ENCODE measurements around the gene EGFR.

EGFR gene

GRCh38 chr7:55185321-55185802 is 166.5 kb downstream of the EGFR start:
- no peak for DNase-seq (ENCODE audit: low spot score in 2 of 2)
- in situ Hi-C loops (cut with MboI; ENCODE audit: low sequenced_read_pairs): no loop called here
- no peaks in the 10 kb centered on the region for H3K4me1 ChIP-seq

GRCh38 chr7:55185941-55186609 is 167.3 kb downstream of the EGFR start:
- Histone ChIP-seq H3K27me3 (ENCODE audit: low read depth) (no peaks in the 10 kb centered on the region), H3K4me3 (no peak overlapping the region), H3K4me1 (no peaks in the 10 kb centered on the region), H3K9me3 (no peaks in the 10 kb centered on the region), H3K36me3 (replicated peaks) (no peaks in the 10 kb centered on the region)
- in situ Hi-C loops (cut with MboI; ENCODE audit: low sequenced_read_pairs): no loop called here
- no peak for DNase-seq (ENCODE audit: low spot score in 2 of 2)

More at GRCh38 chr7:55185321-55185802, 166.5 kb downstream of the EGFR start:
- Histone ChIP-seq H3K4me3 (no peak overlapping the region), H3K27me3 (ENCODE audit: low read depth) (no peaks in the 10 kb centered on the region), H3K36me3 (replicated peaks) (no peaks in the 10 kb centered on the region), H3K9me3 (no peaks in the 10 kb centered on the region)

DNA sequence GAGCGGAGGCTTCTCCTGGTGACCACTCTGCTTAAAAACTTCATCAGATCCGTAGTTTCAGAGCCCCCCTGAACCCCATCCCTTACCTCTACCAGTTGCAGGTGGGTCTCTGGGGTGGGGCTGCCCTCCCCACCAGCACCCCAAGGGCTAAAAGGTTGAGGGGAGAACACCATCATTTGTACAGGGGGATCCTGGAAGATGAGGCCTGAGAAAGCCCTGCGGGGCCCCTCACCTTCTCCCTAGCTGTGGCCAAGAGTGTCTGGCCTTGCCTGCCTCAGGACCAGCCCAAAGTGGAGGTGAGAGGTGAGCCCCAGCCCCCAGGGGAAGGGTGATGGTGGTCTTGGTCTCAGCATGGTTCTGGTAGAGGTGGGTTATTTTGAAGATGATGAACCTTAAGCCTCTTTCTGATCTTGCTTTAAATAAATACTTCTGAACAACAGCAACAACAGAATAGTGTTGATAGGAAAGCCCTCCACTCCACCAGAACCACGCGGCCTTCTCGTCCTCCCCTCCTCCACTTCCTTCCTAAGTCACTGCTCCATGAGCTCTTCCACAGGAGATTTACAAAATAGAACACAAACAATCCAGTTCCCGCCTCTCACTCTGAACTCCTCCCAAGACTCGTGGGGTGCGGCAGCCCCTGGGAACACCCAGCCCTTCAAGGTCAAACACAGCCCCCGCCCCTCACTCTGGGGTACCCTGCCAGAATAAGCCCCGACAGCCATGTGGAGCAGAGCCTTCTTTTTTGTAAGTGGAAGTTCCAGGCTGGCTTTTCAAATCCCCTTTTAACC is 169.1 kb downstream of the EGFR start:
- no peaks in the 10 kb centered on the region for H3K36me3 ChIP-seq (replicated peaks)

DNA sequence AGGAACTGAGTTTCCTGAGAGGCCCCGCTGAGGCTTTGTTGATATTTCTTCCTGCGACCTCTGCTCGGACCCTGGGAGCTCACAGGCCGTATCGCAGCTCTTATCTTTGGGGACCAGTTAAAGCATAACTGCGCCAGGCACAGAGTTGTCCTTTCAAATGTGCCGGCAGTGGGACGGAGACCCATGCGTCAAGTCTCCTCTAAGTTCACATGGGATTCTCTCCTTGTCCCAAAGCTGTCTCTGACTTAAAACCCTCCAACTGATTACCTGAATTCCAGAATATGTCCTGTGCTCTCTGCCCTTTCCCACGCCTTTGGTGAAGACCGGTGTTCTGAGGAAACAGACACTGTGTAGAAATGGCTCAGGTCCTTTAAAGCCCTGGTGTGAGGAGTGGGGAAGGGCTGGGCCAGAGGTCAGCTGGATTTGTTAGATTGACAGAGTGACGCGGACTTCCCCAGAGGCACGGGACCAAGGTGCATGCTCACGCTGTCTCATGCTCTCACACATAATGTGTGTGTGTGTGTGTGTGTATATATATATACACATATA is 169.8 kb downstream of the EGFR start:
- Histone ChIP-seq H3K9me3 (no peaks in the 10 kb centered on the region), H3K27me3 (ENCODE audit: low read depth) (no peaks in the 10 kb centered on the region), H3K4me3 (no peak overlapping the region), H3K36me3 (replicated peaks) (no peaks in the 10 kb centered on the region), H3K4me1 (no peaks in the 10 kb centered on the region)
- DNase-seq (ENCODE audit: low spot score in 2 of 2): no peak
- in situ Hi-C loops (cut with MboI; ENCODE audit: low sequenced_read_pairs): no loop called here

More for the DNA sequence above, 169.1 kb downstream of the EGFR start:
- no peaks in the 10 kb centered on the region for H3K27me3 ChIP-seq (ENCODE audit: low read depth)
- no peak for DNase-seq (ENCODE audit: low spot score in 2 of 2)
- no peak overlapping the region for H3K4me3 ChIP-seq
- in situ Hi-C loops (cut with MboI; ENCODE audit: low sequenced_read_pairs): no loop called here
- no peaks in the 10 kb centered on the region for H3K9me3 ChIP-seq
- H3K4me1 ChIP-seq: no peaks in the 10 kb centered on the region

GRCh38 chr7:55189146-55189766 is 170.4 kb downstream of the EGFR start:
- in situ Hi-C loops (cut with MboI; ENCODE audit: low sequenced_read_pairs): no loop called here
- no peaks in the 10 kb centered on the region for H3K4me1 ChIP-seq
- H3K4me3 ChIP-seq: no peak overlapping the region
- no peak for DNase-seq (ENCODE audit: low spot score in 2 of 2)
- H3K27me3 ChIP-seq (ENCODE audit: low read depth): no peaks in the 10 kb centered on the region
- H3K36me3 ChIP-seq (replicated peaks): no peaks in the 10 kb centered on the region
- no peaks in the 10 kb centered on the region for H3K9me3 ChIP-seq

DNA sequence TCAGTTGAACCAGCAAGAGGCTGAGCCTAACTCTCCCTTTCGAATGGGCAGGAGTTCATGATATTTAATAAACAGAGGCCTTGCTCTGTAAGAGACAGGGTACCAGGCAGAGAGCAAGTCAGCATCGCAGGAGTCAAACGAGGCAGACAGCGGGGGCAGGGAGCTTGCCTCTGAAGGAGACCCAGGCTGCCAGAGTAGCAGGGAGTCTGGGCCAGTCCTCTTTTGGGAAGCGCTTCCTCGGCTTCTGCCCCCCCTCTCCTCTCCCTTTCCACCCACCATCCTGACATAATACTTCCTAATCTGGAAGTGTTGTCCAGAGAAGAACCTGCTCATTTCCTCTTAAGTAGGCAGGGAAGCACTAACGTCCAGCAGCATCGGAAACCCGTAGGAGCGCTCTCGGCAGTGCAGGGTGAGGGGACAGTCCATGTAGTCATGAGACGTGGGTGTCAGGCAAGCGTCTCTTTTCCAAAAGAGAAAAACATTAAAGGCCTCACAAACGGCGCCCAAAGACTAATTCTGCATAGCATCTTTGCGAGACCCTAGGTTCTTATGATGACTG is 171.1 kb downstream of the EGFR start:
- Histone ChIP-seq H3K4me1 (no peaks in the 10 kb centered on the region), H3K27me3 (ENCODE audit: low read depth) (no peaks in the 10 kb centered on the region), H3K9me3 (no peaks in the 10 kb centered on the region), H3K36me3 (replicated peaks) (no peaks in the 10 kb centered on the region), H3K4me3 (no peak overlapping the region)
- in situ Hi-C loops (cut with MboI; ENCODE audit: low sequenced_read_pairs): no loop called here
- no peak for DNase-seq (ENCODE audit: low spot score in 2 of 2)

DNA sequence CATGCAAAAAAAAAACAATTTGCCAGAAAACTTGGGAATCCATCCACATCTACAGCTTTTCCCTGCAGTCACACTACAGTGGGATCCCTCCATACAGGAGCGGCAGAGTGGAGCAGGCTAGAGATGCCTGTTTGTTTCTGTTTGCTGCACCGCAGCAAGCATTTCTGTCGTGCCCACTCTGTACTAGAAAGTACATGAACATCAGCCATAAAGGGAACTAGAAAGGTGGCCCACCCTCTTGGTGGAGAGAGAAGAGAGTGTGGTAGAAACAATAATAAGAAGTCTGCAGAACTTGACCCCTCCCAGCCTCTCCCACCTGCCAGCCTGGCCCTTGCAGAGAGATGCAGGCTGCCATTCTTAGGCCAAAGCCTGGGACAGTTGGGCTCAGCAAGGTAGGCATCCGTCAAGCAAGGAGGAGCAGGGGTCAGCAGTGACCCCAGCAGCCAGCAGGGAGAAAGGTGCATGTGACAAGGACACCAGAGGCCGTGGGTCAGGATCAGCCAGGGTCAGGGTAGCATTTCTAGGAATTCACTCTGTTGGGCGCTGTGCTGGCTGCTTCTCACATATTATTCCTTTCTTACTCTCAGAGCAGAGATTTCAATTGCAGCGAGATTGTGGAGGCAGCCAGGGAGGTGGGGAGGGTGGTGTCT is 171.8 kb downstream of the EGFR start:
- in situ Hi-C loops (cut with MboI; ENCODE audit: low sequenced_read_pairs): no loop called here
- Histone ChIP-seq H3K27me3 (ENCODE audit: low read depth) (no peaks in the 10 kb centered on the region), H3K4me3 (no peak overlapping the region), H3K9me3 (no peaks in the 10 kb centered on the region), H3K4me1 (no peaks in the 10 kb centered on the region), H3K36me3 (replicated peaks) (no peaks in the 10 kb centered on the region)
- DNase-seq (ENCODE audit: low spot score in 2 of 2): no peak

DNA sequence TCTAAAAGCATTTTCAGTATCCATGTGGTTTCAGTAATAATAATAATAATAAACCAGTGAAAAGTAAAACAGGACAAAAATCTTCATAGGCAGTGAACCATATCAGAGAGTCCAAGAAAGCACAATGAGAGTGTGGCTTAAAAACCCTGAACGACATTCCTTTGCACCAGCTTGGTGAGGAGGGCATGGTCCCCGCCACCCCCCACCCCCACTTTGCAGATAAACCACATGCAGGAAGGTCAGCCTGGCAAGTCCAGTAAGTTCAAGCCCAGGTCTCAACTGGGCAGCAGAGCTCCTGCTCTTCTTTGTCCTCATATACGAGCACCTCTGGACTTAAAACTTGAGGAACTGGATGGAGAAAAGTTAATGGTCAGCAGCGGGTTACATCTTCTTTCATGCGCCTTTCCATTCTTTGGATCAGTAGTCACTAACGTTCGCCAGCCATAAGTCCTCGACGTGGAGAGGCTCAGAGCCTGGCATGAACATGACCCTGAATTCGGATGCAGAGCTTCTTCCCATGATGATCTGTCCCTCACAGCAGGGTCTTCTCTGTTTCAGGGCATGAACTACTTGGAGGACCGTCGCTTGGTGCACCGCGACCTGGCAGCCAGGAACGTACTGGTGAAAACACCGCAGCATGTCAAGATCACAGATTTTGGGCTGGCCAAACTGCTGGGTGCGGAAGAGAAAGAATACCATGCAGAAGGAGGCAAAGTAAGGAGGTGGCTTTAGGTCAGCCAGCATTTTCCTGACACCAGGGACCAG is 172.5 kb downstream of the EGFR start:
- H3K4me3 ChIP-seq: no peak overlapping the region
- in situ Hi-C loops (cut with MboI; ENCODE audit: low sequenced_read_pairs): no loop called here
- no peaks in the 10 kb centered on the region for H3K4me1 ChIP-seq
- H3K9me3 ChIP-seq: no peaks in the 10 kb centered on the region
- H3K36me3 ChIP-seq (replicated peaks): no peaks in the 10 kb centered on the region
- DNase-seq (ENCODE audit: low spot score in 2 of 2): no peak
- no peaks in the 10 kb centered on the region for H3K27me3 ChIP-seq (ENCODE audit: low read depth)

GRCh38 chr7:55191926-55192692 is 173.3 kb downstream of the EGFR start:
- no peak overlapping the region for H3K4me3 ChIP-seq

DNA sequence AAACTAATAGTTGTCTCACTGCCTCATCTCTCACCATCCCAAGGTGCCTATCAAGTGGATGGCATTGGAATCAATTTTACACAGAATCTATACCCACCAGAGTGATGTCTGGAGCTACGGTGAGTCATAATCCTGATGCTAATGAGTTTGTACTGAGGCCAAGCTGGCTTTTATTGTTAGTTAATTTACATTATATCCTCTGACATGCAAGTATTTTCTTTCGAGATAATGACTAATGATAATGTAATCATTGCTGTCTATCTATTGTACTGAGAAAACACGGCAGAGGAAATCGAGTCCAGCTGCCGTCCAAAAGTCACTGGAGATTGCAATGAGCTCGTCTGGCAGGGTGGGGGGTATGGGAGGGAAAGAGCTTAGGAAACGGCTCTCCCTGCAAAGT is 173.9 kb downstream of the EGFR start:
- Histone ChIP-seq H3K36me3 (replicated peaks) (no peaks in the 10 kb centered on the region), H3K27me3 (ENCODE audit: low read depth) (no peaks in the 10 kb centered on the region), H3K4me1 (no peaks in the 10 kb centered on the region), H3K9me3 (no peaks in the 10 kb centered on the region), H3K4me3 (no peak overlapping the region)
- peak in 1 of 2 experiments; percentile 49 for DNase-seq (ENCODE audit: low spot score in 2 of 2)
- in situ Hi-C loops (cut with MboI; ENCODE audit: low sequenced_read_pairs): no loop called here

More at GRCh38 chr7:55191926-55192692, 173.3 kb downstream of the EGFR start:
- Histone ChIP-seq H3K4me1 (no peaks in the 10 kb centered on the region), H3K9me3 (no peaks in the 10 kb centered on the region), H3K27me3 (ENCODE audit: low read depth) (no peaks in the 10 kb centered on the region), H3K36me3 (replicated peaks) (no peaks in the 10 kb centered on the region)
- in situ Hi-C loops (cut with MboI; ENCODE audit: low sequenced_read_pairs): no loop called here
- peak in 1 of 2 experiments; percentile 16 for DNase-seq (ENCODE audit: low spot score in 2 of 2)

GRCh38 chr7:55193245-55193644 is 174.4 kb downstream of the EGFR start:
- Histone ChIP-seq H3K9me3 (no peaks in the 10 kb centered on the region), H3K4me1 (no peaks in the 10 kb centered on the region), H3K36me3 (replicated peaks) (no peaks in the 10 kb centered on the region), H3K4me3 (no peak overlapping the region), H3K27me3 (ENCODE audit: low read depth) (no peaks in the 10 kb centered on the region)
- in situ Hi-C loops (cut with MboI; ENCODE audit: low sequenced_read_pairs): no loop called here
- no peak for DNase-seq (ENCODE audit: low spot score in 2 of 2)

GRCh38 chr7:55194522-55194921 is 175.7 kb downstream of the EGFR start:
- DNase-seq (ENCODE audit: low spot score in 2 of 2): no peak
- Histone ChIP-seq H3K27me3 (ENCODE audit: low read depth) (no peaks in the 10 kb centered on the region), H3K4me1 (no peaks in the 10 kb centered on the region), H3K4me3 (no peak overlapping the region), H3K36me3 (replicated peaks) (no peaks in the 10 kb centered on the region), H3K9me3 (no peaks in the 10 kb centered on the region)
- in situ Hi-C loops (cut with MboI; ENCODE audit: low sequenced_read_pairs): no loop called here
